Spleen (tissue), 13 donors: ENCODE measurements around the gene TMX3. TPM values are rescaled to one million over a fixed set of nuclear protein-coding genes. Genes with fewer than 3 reads are reported as not detected.

Experiments
- DNase-seq: peaks from one replicate; pipeline ENCODE4 v3.0.0-alpha.2; 2020
- H3K27ac ChIP-seq, 8 donors: fragments of 200-600 bp; sonication (generic) in 7 of 8; 1 replicate in 4 of 8; 2 replicates in 4 of 8; pipeline versions ENCODE4 v1.5.0 to v1.8.0; 2016 to 2021; ENCODE audit warnings: inconsistent platforms in 4 of 8, mild to moderate bottlenecking in 4 of 8, moderate library complexity in 1 of 8
- H3K27me3 ChIP-seq, 7 donors: fragments of 200-600 bp; sonication (generic) in 6 of 7; replicated peaks in 1 of 7; 1 replicate in 4 of 7; 2 replicates in 3 of 7; pipeline versions ENCODE4 v1.5.0 to v1.8.0; 2016 to 2021; ENCODE audit warnings: inconsistent platforms in 3 of 7, mild to moderate bottlenecking in 1 of 7
- H3K36me3 ChIP-seq, 6 donors: fragments of 200-600 bp; sonication (generic) in 5 of 6; 1 replicate in 4 of 6; 2 replicates in 2 of 6; pipeline versions ENCODE4 v1.5.0 to v1.8.0; 2016 to 2021; ENCODE audit warnings: inconsistent platforms in 2 of 6
- H3K4me1 ChIP-seq, 6 donors: fragments of 200-600 bp; sonication (generic) in 5 of 6; 1 replicate in 3 of 6; 2 replicates in 3 of 6; pipeline versions ENCODE4 v1.5.0 to v1.8.0; 2016 to 2021; ENCODE audit warnings: inconsistent platforms in 3 of 6
- H3K4me3 ChIP-seq, 8 donors: fragments of 200-600 bp; sonication (generic) in 7 of 8; 1 replicate in 4 of 8; 2 replicates in 4 of 8; pipeline versions ENCODE4 v1.5.0 to v1.8.0; 2016 to 2021; ENCODE audit warnings: inconsistent platforms in 4 of 8, mild to moderate bottlenecking in 4 of 8, moderate library complexity in 2 of 8
- H3K9me3 ChIP-seq, 8 donors: fragments of 200-600 bp; sonication (generic) in 7 of 8; 1 replicate in 4 of 8; 2 replicates in 4 of 8; pipeline versions ENCODE4 v1.5.0 to v1.8.0; 2016 to 2021; ENCODE audit warnings: inconsistent platforms in 4 of 8
- CTCF ChIP-seq, 11 experiments: fragments of 200-600 bp in 7 of 11; fragments of 450-650 bp in 4 of 11; sonication (generic) in 4 of 11; IDR thresholded peaks in 8 of 11; conservative IDR thresholded peaks in 3 of 11; 1 replicate in 7 of 11; 2 replicates in 4 of 11; pipeline versions ENCODE4 v1.4.0 to v1.8.0; 2016 to 2021; ENCODE audit warnings: antibody characterized with exemption in 11 of 11, inconsistent platforms in 4 of 11, mild to moderate bottlenecking in 1 of 11
- POLR2A ChIP-seq, 3 donors: fragments of 450-650 bp; IDR thresholded peaks; one replicate each; pipeline ENCODE4 v1.5.1; 2017; ENCODE audit warnings: antibody characterized with exemption in 3 of 3, mild to moderate bottlenecking in 1 of 3
- POLR2AphosphoS5 ChIP-seq, 3 donors: sonication (generic); formaldehyde crosslinking; IDR thresholded peaks; one replicate each; pipeline ENCODE4 v1.5.1; 2017; ENCODE audit warnings: antibody characterized with exemption in 3 of 3
- WGBS, 5 donors: extraction: QIAGEN DNeasy Blood & Tissue Kit in 3 of 5; methylation state at CpG; one replicate each; pipeline versions ENCODE4 v1.1.5 to v1.1.7; 2013 to 2018; 5-methylcytosine and 5-hydroxymethylcytosine counted together
- intact Hi-C: fragments of 100-400 bp; cut with DNase I; formaldehyde crosslinking; loops from one replicate; pipeline ENCODE4 v1.15.0; 2023; ENCODE audit warnings: low total_unique reads
- long read RNA-seq, 2 donors: transcript quantifications; one replicate each; lab custom pipeline, GENCODE V29; 2026
- polyA plus RNA-seq, 3 donors: library from polyadenylated mRNA; stranded (reverse); fragments of 200-250 nt; gene quantifications; one replicate each; pipeline ENCODE4 v1.2.1, GENCODE V29; 2013
- total RNA-seq, 7 donors: library from RNA; depleted of rRNA in 3 of 7; stranded (reverse); fragments of >200 nt in 3 of 7; fragmentation: NEBNext Ultra II Directional in 4 of 7; extraction: Animal tissue kit (Norgen Biotek cat#: 25700) in 4 of 7; gene quantifications; one replicate each; pipeline versions ENCODE4 v1.1.0 to v1.2.1, GENCODE V29; 2016 to 2021
- donor health status: healthy with polysubstance abuse.
- donor health status: DM: no; HTN: no; CAD: no; lungs with moderate emphysema.
- donor health status: DM: no; HTN: no; CAD: no.
- donor health status: Bipolar disorder and iron deficiency.
- donor health status: healthy.
- donor health status: DM: no; HTN: no; CAD: no.
- donor health status: DM: yes; HTN: yes; CAD: no.

TMX3 gene
- total RNA-seq (10 to 100 TPM; 47.7 to 75.5 (median 66.2) TPM), polyA plus RNA-seq (10 to 100 TPM; 22.7 to 28.3 (median 22.7) TPM)
- long read RNA-seq, donor 1, full-length matches to known transcripts, result 13 of 13 reads
- long read RNA-seq, donor 1, partial matches to known transcripts, result 0 of 13 reads
- long read RNA-seq, donor 1, other reads (novel, unspliced or antisense), result 0 of 13 reads
- long read RNA-seq, donor 2, full-length matches to known transcripts, result 7 of 7 reads
- long read RNA-seq, donor 2, partial matches to known transcripts, result 0 of 7 reads
- long read RNA-seq, donor 2, other reads (novel, unspliced or antisense), result 0 of 7 reads

DNA sequence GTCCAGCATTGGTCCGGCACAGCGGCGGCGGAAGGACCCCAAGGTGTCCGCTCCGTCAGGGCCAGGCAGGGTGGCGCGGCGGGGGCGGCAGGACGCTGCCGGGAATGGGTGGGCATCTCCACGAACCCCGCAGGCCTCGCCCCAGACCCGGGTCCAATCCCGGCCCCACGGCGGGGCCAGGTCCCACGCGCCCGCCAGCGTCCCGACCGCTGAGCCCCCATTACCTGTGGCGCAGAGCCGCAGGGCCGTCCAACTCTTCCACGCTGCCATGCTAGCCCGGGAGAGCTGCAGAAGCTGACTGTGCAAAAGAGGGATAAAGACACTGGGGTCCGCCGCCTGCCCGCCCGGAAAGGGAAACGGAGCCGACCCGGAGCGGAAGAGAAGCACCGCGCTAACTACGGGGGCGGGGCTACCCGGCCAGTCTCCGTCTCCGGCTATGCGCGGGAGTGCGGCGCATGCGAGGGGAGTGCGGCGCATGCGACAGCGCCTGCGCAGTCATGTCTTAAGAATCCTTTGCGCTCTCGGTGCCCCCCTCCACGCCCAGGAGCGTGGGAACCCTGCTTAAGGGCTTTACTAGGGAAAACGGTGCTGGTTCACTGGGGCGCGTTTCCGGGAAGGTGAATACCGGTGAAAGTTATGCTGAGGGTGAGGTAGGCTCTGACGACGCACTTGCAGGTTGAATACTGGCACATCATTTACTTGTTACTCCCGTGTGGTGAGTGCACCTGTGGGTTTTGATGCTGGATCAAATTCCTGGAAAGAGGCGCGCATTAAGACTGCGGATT is at the start of gene TMX3:
Gene TMX3 (minus strand): TSS at position 397 of the 785 bp plus-strand sequence. CDS start 127 bp downstream, at position 270.
- DNase-seq, result peak; percentile 98
- WGBS, 5 donors, result 0 to 1% (median 0%) methylated on average over 33 to 70 of the region's 70 CpGs
- Histone ChIP-seq H3K36me3 (peaks cover 0 to 40% (median 20%) of the 10 kb centered on the region in 6 donors), H3K9me3 (no peaks in the 10 kb centered on the region), H3K27me3 (no peaks in the 10 kb centered on the region), H3K27ac (peak within 1 kb of the TSS; percentile 49 to 93 (median 86)), H3K4me3 (peak within 1 kb of the TSS; percentile 80 to 97 (median 96)), H3K4me1 (peaks cover 18 to 58% (median 37%) of the 10 kb centered on the region in 6 donors)
- intact Hi-C loops, result loop anchor here (10.0 kb wide), 1 partner anchor 1490 kb away; the partner anchor contains the start of gene RTTN
- TF ChIP-seq POLR2A (IDR thresholded peaks at IDR 0.05), result peak in 2 of 3 donors; percentile 3 to 32
- TF ChIP-seq POLR2AphosphoS5 (IDR thresholded peaks at IDR 0.05), result peak; percentile 72 to 91 (median 87)
- TF ChIP-seq CTCF (IDR thresholded peaks at IDR 0.05 in 8 of 11, conservative IDR thresholded peaks at IDR 0.05 in 3 of 11), result peak in 1 of 11 experiments; percentile 34

DNA sequence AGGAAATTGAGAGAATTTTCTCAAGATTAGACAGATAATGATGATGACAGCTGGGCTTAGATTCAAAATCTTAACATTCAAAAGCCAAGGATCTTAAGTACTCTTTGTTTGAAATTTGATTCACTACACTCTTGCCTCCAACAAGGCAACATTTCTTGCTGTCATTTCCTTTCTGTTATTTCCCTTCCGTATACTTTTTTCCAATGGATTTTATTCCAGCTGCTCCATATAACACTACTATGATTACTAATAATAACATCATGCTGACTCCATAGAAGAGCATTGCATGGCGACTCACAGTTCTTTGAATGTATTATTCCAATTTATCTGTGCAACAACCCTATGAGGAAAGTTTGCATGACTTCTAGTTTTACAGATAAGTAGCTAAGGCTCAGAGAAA is 49.1 kb upstream of the TMX3 start:
- intact Hi-C loops, result no loop called here
- H3K4me3 ChIP-seq, result no peak overlapping the region
- DNase-seq, result no peak
- peaks cover 0 to 11% (median 9%) of the 10 kb centered on the region in 8 donors for H3K9me3 ChIP-seq
- H3K36me3 ChIP-seq, result no peaks in the 10 kb centered on the region
- H3K27ac ChIP-seq, result no peak overlapping the region
- no peaks in the 10 kb centered on the region for H3K4me1 ChIP-seq
- 77 to 92% (median 85%) methylated on average over 2 of the region's 2 CpGs for WGBS, 5 donors
- TF ChIP-seq CTCF (IDR thresholded peaks at IDR 0.05 in 8 of 11, conservative IDR thresholded peaks at IDR 0.05 in 3 of 11), result no peak
- TF ChIP-seq POLR2A (IDR thresholded peaks at IDR 0.05), result no peak
- TF ChIP-seq POLR2AphosphoS5 (IDR thresholded peaks at IDR 0.05), result no peak
- H3K27me3 ChIP-seq, result no peaks in the 10 kb centered on the region

GRCh38 chr18:68763083-68763482 is 48.2 kb upstream of the TMX3 start:
- 90 to 93% (median 91%) methylated on average over 2 of the region's 2 CpGs for WGBS, 5 donors
- H3K9me3 ChIP-seq, result peaks cover 0 to 19% (median 17%) of the 10 kb centered on the region in 8 donors
- TF ChIP-seq POLR2A (IDR thresholded peaks at IDR 0.05) (no peak), CTCF (IDR thresholded peaks at IDR 0.05 in 8 of 11, conservative IDR thresholded peaks at IDR 0.05 in 3 of 11) (no peak), POLR2AphosphoS5 (IDR thresholded peaks at IDR 0.05) (no peak)

DNA sequence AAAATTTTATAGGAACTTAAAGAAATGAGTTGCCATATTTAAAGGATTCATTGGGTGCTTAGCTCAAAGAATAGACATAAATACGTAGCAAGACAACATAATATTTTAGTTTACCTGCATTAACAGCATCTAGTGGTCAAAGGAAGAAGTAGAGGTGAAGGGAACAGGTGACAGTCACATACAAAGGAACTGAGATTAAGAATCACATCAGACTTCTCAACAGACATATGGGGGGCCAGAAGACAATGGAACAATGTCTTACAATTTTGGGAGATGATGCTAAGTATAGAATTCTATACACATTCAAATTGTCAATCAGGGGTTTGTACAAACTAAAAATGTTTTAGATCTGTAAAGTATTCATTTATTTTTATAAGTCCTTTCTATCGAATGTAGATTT is 44.4 kb upstream of the TMX3 start:
- no peaks in the 10 kb centered on the region for H3K27me3 ChIP-seq
- intact Hi-C loops, result no loop called here
- no peaks in the 10 kb centered on the region for H3K36me3 ChIP-seq
- H3K4me3 ChIP-seq, result no peak overlapping the region
- no peak for DNase-seq
- no peak overlapping the region for H3K27ac ChIP-seq
- H3K9me3 ChIP-seq, result peaks cover 0 to 19% (median 17%) of the 10 kb centered on the region in 8 donors
- TF ChIP-seq POLR2A (IDR thresholded peaks at IDR 0.05) (no peak), CTCF (IDR thresholded peaks at IDR 0.05 in 8 of 11, conservative IDR thresholded peaks at IDR 0.05 in 3 of 11) (no peak), POLR2AphosphoS5 (IDR thresholded peaks at IDR 0.05) (no peak)
- WGBS, 5 donors, result 84 to 90% (median 87%) methylated on average over 2 of the region's 2 CpGs
- H3K4me1 ChIP-seq, result no peaks in the 10 kb centered on the region

More at GRCh38 chr18:68763083-68763482, 48.2 kb upstream of the TMX3 start:
- Histone ChIP-seq H3K36me3 (no peaks in the 10 kb centered on the region), H3K4me3 (no peak overlapping the region), H3K27ac (no peak overlapping the region), H3K27me3 (no peaks in the 10 kb centered on the region), H3K4me1 (no peaks in the 10 kb centered on the region)
- DNase-seq, result no peak
- intact Hi-C loops, result no loop called here
